Thyroid gland (tissue), 4 donors: ENCODE data around the gene PARD3.

ENCODE experiments used
- POLR2A ChIP-seq, 2 donors: fragments of 450-650 bp; IDR thresholded peaks; one replicate each; pipeline ENCODE4 v1.6.1; 2017; ENCODE audit warnings: antibody characterized with exemption in 2 of 2, mild to moderate bottlenecking in 2 of 2, moderate library complexity in 1 of 2
- TF ChIP-seq, protein P1 (sequence below), 6 experiments: fragments of 200-600 bp in 3 of 6; fragments of 450-650 bp in 3 of 6; sonication (generic) in 3 of 6; IDR thresholded peaks; one replicate each; pipeline ENCODE4 v1.5.1; 2016 to 2019; ENCODE audit warnings: antibody characterized with exemption in 6 of 6, mild to moderate bottlenecking in 2 of 6, inconsistent platforms in 1 of 6, moderate library complexity in 1 of 6

DNA sequence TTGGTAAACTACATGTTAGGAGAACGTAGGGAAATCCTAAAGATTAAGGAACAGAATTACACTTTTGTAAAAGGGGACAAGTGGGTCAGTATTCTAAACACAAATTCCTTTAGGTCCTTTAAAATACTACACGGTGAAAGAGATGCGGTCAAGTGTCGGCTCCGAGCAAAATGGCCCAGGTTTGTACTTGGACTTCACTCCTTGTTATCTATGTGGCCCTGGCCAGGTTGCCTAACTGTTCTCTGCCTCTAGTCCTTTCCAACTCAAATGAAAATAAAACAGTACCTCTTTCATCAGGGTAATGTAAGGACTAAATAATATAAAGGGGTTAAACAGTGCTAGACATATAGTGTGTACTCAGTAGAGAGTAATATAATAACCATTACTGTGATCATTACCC lies 344.8 kb downstream of the PARD3 start:
- TF ChIP-seq, protein P1, sequence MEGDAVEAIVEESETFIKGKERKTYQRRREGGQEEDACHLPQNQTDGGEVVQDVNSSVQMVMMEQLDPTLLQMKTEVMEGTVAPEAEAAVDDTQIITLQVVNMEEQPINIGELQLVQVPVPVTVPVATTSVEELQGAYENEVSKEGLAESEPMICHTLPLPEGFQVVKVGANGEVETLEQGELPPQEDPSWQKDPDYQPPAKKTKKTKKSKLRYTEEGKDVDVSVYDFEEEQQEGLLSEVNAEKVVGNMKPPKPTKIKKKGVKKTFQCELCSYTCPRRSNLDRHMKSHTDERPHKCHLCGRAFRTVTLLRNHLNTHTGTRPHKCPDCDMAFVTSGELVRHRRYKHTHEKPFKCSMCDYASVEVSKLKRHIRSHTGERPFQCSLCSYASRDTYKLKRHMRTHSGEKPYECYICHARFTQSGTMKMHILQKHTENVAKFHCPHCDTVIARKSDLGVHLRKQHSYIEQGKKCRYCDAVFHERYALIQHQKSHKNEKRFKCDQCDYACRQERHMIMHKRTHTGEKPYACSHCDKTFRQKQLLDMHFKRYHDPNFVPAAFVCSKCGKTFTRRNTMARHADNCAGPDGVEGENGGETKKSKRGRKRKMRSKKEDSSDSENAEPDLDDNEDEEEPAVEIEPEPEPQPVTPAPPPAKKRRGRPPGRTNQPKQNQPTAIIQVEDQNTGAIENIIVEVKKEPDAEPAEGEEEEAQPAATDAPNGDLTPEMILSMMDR (IDR thresholded peaks at IDR 0.05): no peak
- TF ChIP-seq POLR2A (IDR thresholded peaks at IDR 0.05): no peak
